ENCODE results near the gene ULK1.

Gene ULK1

DNA sequence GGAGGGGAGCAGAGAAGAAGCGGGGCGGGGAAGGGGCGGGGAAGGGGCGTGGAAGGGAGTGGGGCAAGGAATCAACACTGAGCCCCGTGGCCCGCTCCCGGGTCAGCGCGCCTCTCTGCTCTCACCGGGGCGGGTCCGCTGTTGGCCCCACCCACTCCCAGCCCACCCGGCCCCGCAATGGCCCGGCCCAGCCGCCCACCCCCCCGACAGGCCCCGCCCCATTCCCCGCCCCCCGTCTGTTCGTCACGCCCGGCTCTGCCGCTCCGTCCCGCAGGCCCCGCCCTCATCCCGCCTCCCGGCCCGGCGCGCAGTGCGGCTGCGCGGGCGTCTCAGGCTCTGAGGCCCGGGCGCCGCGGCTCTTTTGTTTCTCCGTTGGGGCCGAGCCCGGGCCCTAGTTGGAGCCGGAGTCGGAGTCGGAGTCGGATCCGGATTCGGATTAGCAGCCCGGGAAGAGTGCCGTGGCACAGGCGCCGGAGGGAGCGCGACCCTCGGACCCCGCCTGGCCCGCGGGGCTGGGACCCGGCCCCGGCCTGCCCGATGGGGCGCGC lies at the start of gene ULK1:
TSS of gene ULK1 (plus strand) at position 310 of the 548 bp plus-strand sequence. CDS start 380 bp downstream, outside the sequence.
- DNase-seq (ENCODE audit: low read depth in 2 of 2) = peak; percentile 89 to 91

DNA sequence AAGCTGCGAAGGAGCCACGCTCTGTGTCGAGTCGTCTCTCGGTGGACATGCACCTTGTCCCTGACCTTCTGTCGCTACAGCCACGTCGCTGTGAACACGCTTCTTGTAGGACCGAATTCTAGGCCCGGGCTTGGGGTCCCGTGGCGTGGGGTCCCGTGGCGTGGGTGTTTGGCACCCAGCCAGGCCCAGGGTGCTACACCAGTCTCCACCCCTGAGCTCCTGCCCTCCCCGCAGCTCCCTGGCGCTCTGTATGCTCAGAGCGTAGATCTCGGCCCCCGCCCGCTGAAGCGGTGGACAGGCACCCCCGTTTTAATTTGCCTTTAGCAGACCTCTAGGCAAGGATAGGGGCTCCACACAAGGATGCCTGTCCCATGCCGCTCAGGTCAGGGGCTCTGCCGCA lies 49.8 kb upstream of the ULK1 start:
- no peak for DNase-seq (ENCODE audit: low read depth in 2 of 2)

- no peak for DNase-seq (ENCODE audit: low read depth in 2 of 2)
Observed at GRCh38 chr12:131845121-131845520, 49.3 kb upstream of the ULK1 start.

DNA sequence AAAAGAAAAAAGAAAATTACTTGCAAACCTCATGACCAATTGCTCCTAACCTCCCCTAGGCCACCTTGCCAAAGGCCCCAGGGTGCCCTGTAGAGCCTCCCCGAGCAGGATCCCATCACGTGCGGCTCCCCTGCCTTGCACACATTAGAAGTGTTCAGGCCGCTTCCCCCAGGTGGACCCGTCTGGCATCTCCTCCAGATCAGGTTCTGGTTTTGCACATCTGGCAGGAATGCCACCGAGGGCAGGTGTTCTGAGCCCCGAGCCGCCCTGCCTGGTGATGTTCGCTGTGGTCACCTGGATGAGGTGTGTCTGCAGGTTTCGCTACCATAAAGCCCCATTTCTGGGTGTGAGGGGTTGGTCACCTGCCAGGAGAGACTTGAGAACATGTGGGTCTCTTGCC lies 47.0 kb upstream of the ULK1 start:
- no peak for DNase-seq (ENCODE audit: low read depth in 2 of 2)

DNA sequence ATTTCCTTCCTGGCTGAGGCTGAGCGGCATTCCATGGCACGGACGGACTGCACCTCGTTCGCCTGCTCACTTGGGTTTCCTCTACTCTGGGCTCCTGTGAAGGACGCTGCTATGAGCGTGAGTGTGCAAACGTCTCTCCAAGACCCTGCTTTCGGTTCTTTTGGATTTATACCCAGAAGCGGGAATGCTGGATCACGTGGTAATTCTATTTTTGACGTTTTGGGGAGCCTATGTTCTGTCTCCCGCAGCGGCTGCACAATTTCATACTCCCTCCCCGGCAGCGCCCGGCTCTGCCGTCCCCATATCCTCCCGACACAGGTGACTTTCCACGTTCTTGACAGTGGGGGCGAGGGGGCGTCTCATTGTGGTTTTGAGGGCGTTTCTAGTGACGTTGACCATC lies 45.7 kb upstream of the ULK1 start:
- DNase-seq (ENCODE audit: low read depth in 2 of 2) = no peak

DNA sequence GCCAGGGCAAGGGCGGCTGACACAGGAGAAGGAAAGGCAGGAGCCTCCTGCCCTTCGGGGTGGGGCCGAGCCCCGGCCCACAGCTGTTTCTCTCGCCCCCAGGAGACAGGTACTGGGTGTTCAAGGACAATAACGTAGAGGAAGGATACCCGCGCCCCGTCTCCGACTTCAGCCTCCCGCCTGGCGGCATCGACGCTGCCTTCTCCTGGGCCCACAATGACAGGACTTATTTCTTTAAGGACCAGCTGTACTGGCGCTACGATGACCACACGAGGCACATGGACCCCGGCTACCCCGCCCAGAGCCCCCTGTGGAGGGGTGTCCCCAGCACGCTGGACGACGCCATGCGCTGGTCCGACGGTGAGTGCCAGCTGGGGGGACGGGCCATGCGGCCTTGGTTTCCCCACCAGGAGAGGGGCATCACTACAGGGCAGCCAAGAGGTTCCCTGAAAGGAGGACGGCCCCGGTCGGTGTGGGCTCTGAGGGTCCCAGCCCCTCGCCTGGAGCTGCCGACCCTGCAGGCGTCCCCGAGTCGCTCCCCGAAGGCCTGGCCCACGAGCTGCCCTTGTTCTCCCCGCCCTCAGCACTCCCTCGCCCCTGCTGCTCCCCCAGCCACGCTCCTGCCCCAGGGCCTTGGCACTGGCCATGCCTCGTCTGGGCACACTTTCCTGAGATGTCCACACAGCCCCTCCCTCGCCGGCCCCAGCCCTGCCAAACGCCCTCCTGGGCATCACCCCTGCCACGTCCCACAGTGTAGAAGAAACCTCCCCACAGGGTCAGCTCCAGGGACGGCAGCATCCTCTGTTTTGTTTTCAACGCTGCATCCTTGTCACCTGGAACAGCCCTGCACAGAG lies 44.5 kb upstream of the ULK1 start:
- DNase-seq (ENCODE audit: low read depth in 2 of 2) = no peak

DNA sequence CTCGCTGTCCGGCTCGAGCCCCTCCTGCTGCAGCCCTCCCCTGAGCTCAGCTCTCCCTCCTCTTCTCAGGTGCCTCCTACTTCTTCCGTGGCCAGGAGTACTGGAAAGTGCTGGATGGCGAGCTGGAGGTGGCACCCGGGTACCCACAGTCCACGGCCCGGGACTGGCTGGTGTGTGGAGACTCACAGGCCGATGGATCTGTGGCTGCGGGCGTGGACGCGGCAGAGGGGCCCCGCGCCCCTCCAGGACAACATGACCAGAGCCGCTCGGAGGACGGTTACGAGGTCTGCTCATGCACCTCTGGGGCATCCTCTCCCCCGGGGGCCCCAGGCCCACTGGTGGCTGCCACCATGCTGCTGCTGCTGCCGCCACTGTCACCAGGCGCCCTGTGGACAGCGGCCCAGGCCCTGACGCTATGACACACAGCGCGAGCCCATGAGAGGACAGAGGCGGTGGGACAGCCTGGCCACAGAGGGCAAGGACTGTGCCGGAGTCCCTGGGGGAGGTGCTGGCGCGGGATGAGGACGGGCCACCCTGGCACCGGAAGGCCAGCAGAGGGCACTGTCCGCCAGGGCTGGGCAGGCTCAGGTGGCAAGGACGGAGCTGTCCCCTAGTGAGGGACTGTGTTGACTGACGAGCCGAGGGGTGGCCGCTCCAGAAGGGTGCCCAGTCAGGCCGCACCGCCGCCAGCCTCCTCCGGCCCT lies 43.4 kb upstream of the ULK1 start:
- DNase-seq (ENCODE audit: low read depth in 2 of 2) = no peak

DNA sequence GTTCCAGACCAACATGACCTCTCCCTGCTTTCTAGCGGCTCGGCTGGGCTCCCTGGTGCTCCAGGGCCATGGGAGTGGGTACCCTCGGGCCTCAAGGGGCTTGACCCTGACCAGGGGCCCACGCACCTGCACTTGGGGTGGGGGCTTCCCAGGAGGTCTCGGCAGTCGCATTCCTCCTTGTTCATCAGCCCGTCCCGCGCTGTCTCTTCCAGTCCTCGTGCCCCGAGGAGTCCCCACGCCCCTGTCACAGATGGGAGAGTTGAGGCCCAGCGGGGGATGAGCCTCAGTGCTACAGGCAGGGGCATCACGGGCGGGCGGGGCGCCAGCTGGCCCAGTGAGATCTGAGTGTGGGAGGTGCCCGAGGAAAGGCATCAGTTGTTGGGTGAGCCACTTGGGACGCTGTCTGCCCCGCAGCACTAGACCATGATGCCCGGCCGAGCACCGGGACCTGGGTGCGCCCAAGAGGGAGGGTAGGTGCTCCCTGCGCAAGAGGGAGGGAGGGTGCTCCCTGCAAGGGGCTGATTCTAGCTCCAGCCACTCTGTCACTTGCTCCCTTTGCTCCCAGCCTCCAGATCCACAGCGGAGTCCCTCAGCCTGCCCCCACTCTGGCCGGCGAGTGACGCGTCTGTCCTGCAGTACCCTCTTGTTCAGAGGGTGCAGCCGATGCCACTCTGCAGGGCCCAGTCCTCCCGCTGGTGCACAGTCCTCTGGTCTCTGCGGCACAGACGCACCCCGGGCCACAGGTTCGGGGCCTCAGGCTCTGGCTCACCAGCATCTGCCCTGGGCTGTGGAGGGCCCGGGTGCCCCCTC lies 42.5 kb upstream of the ULK1 start:
- DNase-seq (ENCODE audit: low read depth in 2 of 2) = no peak

DNA sequence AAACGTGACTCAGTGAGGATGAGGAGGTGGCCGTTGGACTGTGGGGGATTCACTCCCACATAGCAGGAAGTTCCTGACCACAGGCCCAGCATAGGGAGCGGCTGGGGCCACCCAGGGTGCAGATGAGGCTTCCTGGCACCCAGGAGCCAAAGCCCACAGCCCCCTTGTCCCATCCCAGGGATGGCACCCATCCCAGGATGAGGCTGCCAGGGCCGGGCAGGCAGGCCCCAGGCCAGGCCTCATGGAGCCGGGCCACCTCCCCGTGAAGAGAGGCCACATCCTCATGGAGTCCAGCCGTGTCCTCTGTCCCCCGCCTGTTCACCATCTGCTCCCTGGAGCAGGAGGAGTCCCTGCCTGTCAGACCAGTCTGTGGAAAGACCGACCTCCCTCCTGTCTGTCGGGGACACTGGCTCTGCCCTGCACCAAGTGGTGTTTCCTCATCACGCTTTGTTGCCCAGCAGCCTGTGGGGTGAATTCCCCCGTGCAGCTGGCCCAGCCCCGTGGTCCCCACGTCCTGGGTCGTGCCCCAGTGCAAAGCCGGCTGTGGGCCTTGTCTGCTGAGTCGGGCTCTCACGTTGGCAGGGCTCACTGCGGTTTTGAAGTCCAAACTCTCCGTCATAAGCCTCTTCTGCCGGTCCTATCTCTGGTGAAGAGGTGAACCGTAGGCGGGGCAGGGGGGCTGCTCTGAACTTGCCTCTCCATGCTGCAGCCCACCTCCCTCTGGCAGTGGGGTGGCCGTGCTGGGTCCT lies 41.7 kb upstream of the ULK1 start:
- DNase-seq (ENCODE audit: low read depth in 2 of 2) = no peak

GRCh38 chr12:131853832-131854797 lies 40.3 kb upstream of the ULK1 start:
- no peak for DNase-seq (ENCODE audit: low read depth in 2 of 2)

DNA sequence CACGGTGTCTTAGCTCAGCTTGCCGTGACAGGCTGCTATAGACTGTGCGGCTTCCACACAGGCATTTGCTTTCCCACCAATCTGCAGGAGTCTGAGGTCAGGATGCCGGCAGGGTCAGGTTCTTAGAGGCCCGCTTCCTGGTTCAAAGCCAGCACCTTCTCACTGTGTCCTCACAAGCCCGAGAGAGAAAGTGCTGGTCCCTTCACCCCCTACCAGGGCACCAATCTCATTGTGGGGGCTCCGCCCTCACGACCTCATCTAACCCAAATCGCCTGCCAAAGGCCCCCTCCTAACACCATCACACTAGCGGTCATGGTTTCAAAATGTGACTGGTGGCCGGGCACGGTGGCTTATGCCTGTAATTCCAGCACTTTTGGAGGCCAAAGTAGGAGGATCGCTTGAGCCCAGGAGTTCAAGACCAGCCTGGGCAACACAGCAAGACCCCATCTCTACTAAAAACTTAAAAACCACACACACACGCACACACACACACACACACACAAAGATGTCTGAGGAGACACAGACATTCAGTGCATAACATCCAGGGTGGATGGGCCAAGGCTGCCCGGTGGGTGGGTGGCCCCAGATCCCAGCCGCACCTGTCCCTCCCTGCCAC lies 39.5 kb upstream of the ULK1 start:
- DNase-seq (ENCODE audit: low read depth in 2 of 2) = no peak

GRCh38 chr12:131855521-131856142 lies 38.8 kb upstream of the ULK1 start:
- DNase-seq (ENCODE audit: low read depth in 2 of 2) = no peak

DNA sequence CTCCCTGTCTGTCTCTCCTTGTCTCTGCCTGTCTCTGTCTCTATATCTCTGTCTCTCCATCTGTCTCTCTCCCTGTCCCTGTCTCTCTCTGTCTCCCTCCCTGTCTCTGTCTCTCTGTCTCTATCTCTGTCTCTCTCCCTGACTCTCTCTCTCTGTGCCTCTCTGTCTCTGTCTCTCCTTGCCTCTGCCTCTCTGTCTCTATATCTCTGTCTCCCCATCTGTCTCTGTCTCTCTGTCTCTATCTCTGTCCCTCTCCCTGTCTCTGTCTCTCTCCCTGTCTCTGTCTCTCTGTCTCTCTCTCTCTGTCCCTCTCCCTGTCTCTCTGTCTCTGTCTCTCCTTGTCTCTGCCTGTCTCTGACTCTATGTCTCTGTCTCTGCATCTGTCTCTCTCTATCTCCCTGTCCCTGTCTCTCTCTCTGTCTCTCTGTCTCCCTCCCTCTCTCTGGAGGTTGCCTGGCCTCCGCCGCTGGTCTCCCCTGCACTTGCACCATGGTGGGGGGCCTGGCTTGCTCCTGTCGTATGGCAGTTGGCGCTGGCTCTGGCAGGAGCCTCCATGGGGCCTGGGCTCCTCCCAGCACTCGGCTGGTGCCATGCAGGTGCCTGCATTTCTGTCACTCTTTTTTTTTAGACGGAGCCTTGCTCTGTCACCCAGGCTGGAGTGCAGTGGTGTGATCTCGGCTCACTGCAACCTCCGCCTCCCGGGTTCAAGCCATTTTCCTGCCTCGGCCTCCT lies 37.9 kb upstream of the ULK1 start:
- DNase-seq (ENCODE audit: low read depth in 2 of 2) = no peak

GRCh38 chr12:131857908-131858850 lies 36.2 kb upstream of the ULK1 start:
- DNase-seq (ENCODE audit: low read depth in 2 of 2) = no peak

DNA sequence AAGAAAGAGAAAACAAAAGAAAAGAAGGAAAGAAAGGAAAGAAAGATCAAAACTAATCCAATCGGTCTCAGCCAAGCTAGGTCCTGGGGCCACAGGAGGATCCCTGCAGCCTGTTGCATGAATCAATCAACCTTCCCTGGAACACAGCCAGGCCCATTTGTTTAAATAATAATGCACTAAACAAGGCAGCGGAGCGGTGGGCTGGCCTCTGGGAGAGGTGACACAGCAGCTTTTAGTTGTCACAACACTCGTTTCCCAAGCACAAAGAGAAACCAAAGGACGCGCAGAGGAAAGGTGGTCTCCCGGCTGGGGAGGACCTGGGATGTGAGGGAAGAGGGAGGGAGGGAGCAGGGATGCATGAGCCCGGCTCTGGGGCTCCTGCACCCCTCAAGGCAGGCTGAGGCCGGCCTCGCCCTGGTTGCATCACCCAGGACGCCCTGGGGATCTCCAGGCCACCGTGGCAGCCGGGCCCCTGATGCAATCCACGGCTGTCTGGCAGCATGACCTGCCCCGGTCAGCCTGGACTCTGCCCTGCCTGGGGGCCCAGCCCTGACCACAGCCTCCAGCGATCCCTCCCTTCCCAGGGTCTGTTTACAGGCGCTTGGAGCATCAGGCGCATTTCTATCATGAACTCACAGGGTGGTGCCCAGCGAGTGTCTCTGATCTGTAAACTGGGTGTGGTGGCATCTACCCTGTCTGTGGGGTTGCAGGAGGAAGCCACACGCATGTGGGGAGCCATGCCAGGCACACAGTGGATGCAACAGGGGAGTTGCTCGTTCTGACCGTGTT lies 33.8 kb upstream of the ULK1 start:
- no peak for DNase-seq (ENCODE audit: low read depth in 2 of 2)

DNA sequence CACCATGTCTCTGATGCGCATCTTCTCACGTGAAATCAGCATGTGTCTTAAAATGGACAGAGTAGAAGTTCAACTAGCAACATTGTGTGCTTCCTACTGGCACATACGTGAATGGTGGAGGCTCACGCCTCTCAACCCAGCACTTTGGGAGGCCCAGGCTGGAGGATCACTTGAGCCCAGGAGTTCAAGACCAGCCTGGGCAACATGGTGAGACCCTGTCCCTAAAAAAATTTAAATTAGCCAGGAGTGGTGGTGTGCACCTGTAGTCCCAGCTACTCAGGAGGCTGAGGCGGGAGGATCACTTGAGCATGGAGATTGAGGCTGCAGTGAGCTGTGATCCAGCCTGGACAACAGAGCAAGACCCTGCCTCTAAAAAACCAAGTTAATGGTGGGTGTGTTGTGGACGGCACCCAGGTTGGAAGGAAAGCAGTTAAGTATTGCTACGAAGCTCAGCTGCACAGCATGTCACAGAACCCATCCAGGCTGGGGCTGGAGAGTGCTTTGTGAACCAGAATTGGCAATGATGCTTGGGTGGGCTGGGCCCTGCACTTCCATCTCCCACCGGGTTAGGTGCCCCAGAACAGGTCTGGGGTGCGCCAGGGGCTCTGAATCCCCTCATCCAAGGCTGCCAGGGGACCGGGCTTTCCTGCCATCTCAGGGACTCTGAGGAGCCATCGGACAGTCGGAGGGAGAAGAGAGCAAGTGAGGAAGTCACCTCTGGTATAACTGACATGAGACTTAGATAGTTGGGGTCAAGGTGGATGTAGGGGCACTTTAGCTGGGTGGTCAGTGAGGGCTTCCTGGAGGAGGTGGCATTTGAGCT lies 33.0 kb upstream of the ULK1 start:
- no peak for DNase-seq (ENCODE audit: low read depth in 2 of 2)

All from stimulated activated CD4-positive, alpha-beta T cell treated with anti-CD3 and anti-CD28 coated beads, Interleukin-4, amount 100 ng/mL, for 48 hours (primary cell).